Mucosa of descending colon (tissue), 3 donors: ENCODE data around the gene TSPAN13. TPM values are rescaled to one million over a fixed set of nuclear protein-coding genes. Genes with fewer than 3 reads are reported as not detected.

Experiments
- ATAC-seq: fragments of 200-7000 bp; cut with Tn5 transposase; one replicate; pipeline ENCODE4 v1.9.1; 2020; ENCODE audit warnings: mild to moderate bottlenecking, moderate library complexity
- DNase-seq, 3 donors: peaks; one replicate each; pipeline ENCODE4 v3.0.0-alpha.2; 2020
- H3K36me3 ChIP-seq: fragments of 200-600 bp; one replicate; pipeline ENCODE4 v1.8.0; 2021; ENCODE audit warnings: low read depth, mild to moderate bottlenecking
- H3K4me1 ChIP-seq: fragments of 200-600 bp; one replicate; pipeline ENCODE4 v1.8.0; 2021; ENCODE audit warnings: low read depth, mild to moderate bottlenecking
- H3K4me3 ChIP-seq: fragments of 200-600 bp; one replicate; pipeline ENCODE4 v1.8.0; 2021; ENCODE audit warnings: mild to moderate bottlenecking
- H3K9me3 ChIP-seq: fragments of 200-600 bp; one replicate; pipeline ENCODE4 v1.8.0; 2021; ENCODE audit warnings: mild to moderate bottlenecking
- intact Hi-C, 2 donors: fragments of 100-400 bp; cut with DNase I in 1 of 2; cut with micrococcal nuclease in 1 of 2; formaldehyde crosslinking; loops; one replicate each; pipeline versions ENCODE4 v1.11.0 to v1.11.1; 2022; cut with DNase I, micrococcal nuclease
- total RNA-seq, 3 donors: library from RNA; stranded (reverse); fragmentation: NEBNext Ultra II Directional in 2 of 3; extraction: Animal tissue kit (Norgen Biotek cat#: 25700) in 2 of 3; gene quantifications; one replicate each; pipeline versions ENCODE4 v1.2.1 to v1.2.4, GENCODE V29; 2021 to 2023
- TF ChIP-seq, protein P1 (sequence below): fragments of 200-600 bp; IDR thresholded peaks from one replicate; pipeline ENCODE4 v1.8.0; 2022; ENCODE audit warnings: antibody characterized with exemption, mild to moderate bottlenecking
- donor health status: DM: no; HTN: no; CAD: no; lungs with moderate emphysema.
- donor health status: DM: no; HTN: no; CAD: no.
- donor health status: DM: no; HTN: yes; CAD: no.

The TSPAN13 gene
- total RNA-seq, 3 donors from 2014 or later, result 38.9 to 91.4 (median 90.8) TPM

DNA sequence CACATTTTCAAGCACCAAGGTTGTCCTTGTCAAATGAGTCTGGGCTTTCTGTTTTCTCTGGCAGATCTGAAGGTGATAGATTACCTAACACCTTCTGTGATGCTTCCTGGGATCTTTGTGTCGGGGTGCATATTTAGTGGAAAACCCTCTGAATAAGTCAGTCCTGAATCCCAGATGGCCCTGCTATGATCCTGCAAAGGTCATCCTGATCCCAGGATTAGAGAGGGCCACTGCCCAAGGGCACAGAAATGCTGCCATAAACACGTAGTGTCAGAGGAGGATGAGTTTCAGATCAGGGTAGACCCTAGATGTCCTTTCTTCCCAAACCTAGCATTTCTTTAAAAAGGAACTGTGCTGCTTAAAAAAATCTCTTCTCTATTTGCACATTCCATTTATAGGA lies 32.3 kb downstream of the TSPAN13 start:
- DNase-seq (no peak), ATAC-seq (no peak)
- no peak overlapping the region for H3K4me3 ChIP-seq
- H3K4me1 ChIP-seq, result no peaks in the 10 kb centered on the region
- no peaks in the 10 kb centered on the region for H3K9me3 ChIP-seq
- TF ChIP-seq, protein P1, sequence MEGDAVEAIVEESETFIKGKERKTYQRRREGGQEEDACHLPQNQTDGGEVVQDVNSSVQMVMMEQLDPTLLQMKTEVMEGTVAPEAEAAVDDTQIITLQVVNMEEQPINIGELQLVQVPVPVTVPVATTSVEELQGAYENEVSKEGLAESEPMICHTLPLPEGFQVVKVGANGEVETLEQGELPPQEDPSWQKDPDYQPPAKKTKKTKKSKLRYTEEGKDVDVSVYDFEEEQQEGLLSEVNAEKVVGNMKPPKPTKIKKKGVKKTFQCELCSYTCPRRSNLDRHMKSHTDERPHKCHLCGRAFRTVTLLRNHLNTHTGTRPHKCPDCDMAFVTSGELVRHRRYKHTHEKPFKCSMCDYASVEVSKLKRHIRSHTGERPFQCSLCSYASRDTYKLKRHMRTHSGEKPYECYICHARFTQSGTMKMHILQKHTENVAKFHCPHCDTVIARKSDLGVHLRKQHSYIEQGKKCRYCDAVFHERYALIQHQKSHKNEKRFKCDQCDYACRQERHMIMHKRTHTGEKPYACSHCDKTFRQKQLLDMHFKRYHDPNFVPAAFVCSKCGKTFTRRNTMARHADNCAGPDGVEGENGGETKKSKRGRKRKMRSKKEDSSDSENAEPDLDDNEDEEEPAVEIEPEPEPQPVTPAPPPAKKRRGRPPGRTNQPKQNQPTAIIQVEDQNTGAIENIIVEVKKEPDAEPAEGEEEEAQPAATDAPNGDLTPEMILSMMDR, result no peak
- H3K36me3 ChIP-seq, result no peaks in the 10 kb centered on the region
- intact Hi-C loops, result no loop called here

GRCh38 chr7:16786257-16786656 lies 32.7 kb downstream of the TSPAN13 start:
- Histone ChIP-seq H3K36me3 (no peaks in the 10 kb centered on the region), H3K4me1 (no peaks in the 10 kb centered on the region), H3K4me3 (no peak overlapping the region), H3K9me3 (no peaks in the 10 kb centered on the region)
- ATAC-seq (peak; percentile 45), DNase-seq (no peak)
- TF ChIP-seq, protein P1, result no peak
- intact Hi-C loops, result no loop called here

DNA sequence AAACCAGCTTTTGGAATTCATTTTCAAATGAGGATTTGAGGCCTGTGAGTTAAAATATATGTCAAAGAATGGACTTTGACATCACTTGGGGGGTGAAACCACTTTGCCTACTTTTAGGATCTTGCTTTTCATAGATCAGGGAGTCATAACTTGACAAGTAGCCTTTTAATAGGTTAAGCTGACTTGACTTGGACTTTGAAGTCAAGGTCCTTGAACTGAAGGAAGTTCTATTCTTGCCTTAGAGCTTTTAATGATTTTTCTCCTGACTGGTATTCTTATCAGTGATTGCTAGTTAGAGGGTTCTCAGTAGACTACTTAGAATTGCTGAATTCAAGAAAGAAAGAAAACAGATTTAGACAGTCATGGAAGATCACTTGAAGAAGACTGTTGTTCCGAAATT lies 33.6 kb downstream of the TSPAN13 start:
- Histone ChIP-seq H3K4me1 (no peaks in the 10 kb centered on the region), H3K4me3 (no peak overlapping the region), H3K36me3 (no peaks in the 10 kb centered on the region), H3K9me3 (no peaks in the 10 kb centered on the region)
- intact Hi-C loops, result no loop called here
- DNase-seq (no peak), ATAC-seq (peak; percentile 47)
- TF ChIP-seq, protein P1, result no peak

DNA sequence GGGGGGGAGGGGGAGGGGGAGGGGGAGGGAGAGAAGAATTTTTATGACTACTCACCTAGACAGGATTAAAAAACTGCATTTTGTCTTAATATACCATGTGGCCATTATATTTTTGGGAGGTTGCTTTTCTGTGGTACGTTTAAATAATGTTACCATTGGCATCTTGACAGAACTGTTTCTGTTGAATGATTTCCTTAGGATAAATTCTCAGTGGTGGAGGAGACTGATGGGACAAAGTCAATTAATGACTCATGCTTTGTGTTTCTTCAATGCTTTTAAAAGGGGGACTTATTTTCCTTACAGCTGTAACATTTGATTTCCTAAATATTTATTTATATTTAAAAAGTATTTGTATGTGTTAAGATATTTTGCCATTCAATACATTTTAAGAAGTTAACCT lies 37.5 kb downstream of the TSPAN13 start:
- no peaks in the 10 kb centered on the region for H3K9me3 ChIP-seq
- TF ChIP-seq, protein P1, result no peak
- DNase-seq, result no peak
- no peaks in the 10 kb centered on the region for H3K4me1 ChIP-seq
- ATAC-seq, result peak; percentile 39
- no peak overlapping the region for H3K4me3 ChIP-seq
- H3K36me3 ChIP-seq, result no peaks in the 10 kb centered on the region
- intact Hi-C loops, result no loop called here

DNA sequence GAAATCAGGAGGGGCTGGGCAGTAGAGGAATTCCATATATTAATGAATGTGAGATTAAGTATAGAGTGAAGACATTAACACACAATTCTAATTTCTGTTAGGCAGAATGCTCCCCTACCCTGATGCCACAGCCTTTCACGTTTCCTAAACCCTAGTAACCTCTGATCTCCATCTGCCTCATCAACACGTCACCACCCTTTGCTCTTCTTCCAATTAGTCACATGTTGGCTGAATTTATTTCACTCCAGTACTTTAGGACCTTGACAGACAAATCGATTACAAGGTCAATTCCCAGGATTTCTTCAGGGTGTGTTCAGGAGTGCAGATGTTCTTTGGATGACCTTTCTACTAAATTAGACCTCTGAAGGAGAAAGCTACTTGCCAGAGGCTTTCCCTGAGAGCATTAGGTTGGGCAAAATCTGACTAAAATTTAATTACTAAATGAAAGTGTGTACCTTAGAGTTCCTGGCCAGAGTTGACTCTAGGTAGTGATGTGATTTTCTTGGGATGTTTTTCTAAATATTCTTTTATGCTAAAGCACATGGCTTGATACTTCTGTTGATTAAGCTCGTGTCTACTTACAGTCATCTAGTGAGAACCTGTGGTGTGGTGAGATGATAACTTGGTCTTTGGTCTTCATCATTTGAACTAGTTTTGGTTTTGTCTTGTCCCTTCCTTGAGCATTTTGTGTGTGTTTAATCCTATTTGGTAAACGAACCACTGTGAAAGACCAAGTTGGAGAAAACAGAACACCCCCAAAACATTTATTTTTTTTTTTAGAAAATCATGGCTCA lies 38.5 kb downstream of the TSPAN13 start:
- Histone ChIP-seq H3K36me3 (no peaks in the 10 kb centered on the region), H3K9me3 (no peaks in the 10 kb centered on the region), H3K4me1 (no peaks in the 10 kb centered on the region), H3K4me3 (no peak overlapping the region)
- peak; percentile 60 for ATAC-seq
- no peak for DNase-seq
- intact Hi-C loops, result no loop called here
- TF ChIP-seq, protein P1, result no peak
